ENCODE measurements around the gene TSPY4. TPM values are rescaled to one million over a fixed set of nuclear protein-coding genes. Genes with fewer than 3 reads are reported as not detected.

The TSPY4 gene
- total RNA-seq: not detected in 2 replicates

GRCh38 chrY:9337164-9337563 lies at the start of gene TSPY4:
TSPY4 (plus strand) TSS chrY:9337464; CDS start chrY:9337510, 46 bp downstream.

GRCh38 chrY:9357497-9357896 lies 20.2 kb downstream of the TSPY4 start, which contains the start of gene TSPY8:
TSPY8 (plus strand) TSS chrY:9357797; CDS start chrY:9357843, 46 bp downstream.

Other genes starting within 250 kb of the TSPY4 start
- not detected in 2 replicates for gene TSPY8, start 20.3 kb downstream of the TSPY4 start, total RNA-seq
- gene TSPY3, start 61.0 kb downstream of the TSPY4 start, total RNA-seq: not detected in 2 replicates
- gene TSPY1, start 129.5 kb downstream of the TSPY4 start, total RNA-seq: not detected in 2 replicates
- gene TSPY9, start 149.8 kb downstream of the TSPY4 start, total RNA-seq: not detected in 2 replicates
- not detected in 2 replicates for gene TSPY10, start 190.4 kb downstream of the TSPY4 start, total RNA-seq

All from aortic smooth muscle cell (primary cell).